ENCODE measurements around the gene DLX4.

DNA sequence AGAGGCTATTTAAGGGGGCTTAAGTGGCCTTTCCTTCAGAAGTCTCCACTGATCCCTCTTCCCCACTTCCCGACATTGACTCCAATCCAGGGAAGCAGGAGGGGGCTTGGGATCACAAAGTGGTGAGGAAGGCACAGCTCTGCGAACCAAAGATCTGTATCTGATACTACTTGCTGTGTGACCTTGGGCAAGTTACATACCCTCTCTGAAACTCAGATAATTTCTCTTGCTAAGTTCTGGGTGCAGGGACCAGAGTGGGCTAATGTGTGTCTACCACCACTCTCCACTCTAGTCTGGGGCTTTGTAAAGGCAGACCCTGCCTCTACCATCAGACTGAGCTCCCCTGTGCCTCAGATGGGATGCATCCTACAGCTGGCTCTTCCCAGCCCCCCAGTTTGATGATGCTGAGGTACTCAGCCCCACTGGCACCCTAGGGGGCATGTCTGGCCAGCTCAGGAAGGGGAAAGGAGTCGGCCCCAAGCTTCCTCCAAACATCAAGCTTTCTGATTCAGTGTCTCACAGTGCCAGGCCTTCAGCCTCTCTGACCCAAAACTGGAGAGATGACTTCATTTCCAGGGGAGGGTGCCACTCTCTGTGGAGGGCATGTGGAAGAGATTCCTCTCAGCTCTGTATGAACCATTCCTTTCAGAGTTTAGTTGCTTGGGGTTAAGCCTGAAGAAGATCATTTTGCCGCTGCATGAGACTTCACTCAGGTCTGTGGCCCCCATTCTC is 10.9 kb downstream of the DLX4 start:
- TF ChIP-seq, protein P1, sequence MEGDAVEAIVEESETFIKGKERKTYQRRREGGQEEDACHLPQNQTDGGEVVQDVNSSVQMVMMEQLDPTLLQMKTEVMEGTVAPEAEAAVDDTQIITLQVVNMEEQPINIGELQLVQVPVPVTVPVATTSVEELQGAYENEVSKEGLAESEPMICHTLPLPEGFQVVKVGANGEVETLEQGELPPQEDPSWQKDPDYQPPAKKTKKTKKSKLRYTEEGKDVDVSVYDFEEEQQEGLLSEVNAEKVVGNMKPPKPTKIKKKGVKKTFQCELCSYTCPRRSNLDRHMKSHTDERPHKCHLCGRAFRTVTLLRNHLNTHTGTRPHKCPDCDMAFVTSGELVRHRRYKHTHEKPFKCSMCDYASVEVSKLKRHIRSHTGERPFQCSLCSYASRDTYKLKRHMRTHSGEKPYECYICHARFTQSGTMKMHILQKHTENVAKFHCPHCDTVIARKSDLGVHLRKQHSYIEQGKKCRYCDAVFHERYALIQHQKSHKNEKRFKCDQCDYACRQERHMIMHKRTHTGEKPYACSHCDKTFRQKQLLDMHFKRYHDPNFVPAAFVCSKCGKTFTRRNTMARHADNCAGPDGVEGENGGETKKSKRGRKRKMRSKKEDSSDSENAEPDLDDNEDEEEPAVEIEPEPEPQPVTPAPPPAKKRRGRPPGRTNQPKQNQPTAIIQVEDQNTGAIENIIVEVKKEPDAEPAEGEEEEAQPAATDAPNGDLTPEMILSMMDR (IDR thresholded peaks at IDR 0.05), result no peak
- TF ChIP-seq EP300 (IDR thresholded peaks at IDR 0.05) (no peak), POLR2AphosphoS5 (IDR thresholded peaks at IDR 0.05) (no peak), POLR2A (IDR thresholded peaks at IDR 0.05) (no peak)
